Measurements from ENCODE around the gene ST14.
A peak's percentile ranks its signal among the peaks of the same experiment; 100 is the strongest.

The ST14 gene

DNA sequence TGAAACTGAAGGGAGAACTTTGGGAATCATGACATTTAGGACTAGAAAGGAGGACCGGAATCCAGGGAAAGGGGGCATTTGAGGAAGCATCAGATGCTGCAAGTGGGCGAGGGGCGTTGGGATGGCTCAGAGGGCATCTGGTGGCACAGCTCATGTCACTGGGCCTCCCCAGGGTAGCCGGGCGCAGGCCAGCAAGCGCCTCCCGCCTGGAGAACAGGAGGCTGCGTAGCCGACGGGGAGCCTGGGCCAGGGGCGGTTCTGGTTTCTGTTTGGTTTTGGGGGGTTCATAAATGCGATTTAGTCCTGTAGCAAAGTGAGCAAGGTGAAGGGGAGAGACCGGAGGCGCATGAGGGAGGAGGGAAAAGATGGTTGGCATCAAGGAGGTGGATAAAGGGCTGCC, 443 bp upstream of the ST14 start:
- H3K4me3 Mint-ChIP-seq: peak overlapping the region; percentile 40
- DNase-seq (ENCODE audit: low spot score in 2 of 2): no peak
- no peaks in the 10 kb centered on the region for H3K36me3 Mint-ChIP-seq (ENCODE audit: insufficient read depth)
- ATAC-seq (replicated peaks; ENCODE audit: extremely low read depth, poor library complexity, severe bottlenecking): no peak
- H3K4me1 Mint-ChIP-seq: peaks cover 14% of the 10 kb centered on the region
- peaks cover 92% of the 10 kb centered on the region for H3K27me3 Mint-ChIP-seq
- H3K9me3 Mint-ChIP-seq: no peaks in the 10 kb centered on the region
- no peak overlapping the region for H3K27ac Mint-ChIP-seq (ENCODE audit: low read depth)

DNA sequence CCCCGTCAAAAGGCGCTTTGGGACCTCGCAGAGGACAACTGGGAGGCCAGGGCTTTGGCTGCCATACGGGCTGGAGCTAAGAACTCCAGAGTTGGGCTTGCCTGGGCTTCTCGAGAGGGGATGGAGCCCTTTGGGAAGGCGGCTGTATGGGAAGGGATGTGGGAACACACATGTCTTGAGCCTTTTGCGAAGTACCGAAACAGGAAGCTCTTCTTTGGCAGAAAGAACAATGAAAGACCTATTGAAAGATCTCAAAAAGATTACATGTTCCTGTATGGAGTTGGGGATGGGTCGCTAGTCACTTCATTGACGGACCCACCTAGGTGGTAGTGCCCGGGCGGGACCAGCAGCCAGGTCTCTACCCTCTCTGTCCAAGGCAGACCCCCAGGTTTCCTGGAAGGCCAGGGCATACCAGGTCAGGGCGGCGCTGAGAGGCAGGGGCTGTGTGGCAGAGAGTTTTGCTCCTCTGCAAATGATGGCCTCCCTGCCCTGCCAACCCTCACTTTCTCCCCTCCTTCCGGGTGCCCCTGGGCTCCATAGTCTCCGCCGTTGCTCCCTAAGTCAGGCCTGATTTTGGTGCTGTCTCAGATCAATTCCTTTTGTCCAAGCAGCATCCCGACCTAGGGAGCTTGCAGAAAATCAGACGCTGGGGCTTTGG, 1.0 kb downstream of the ST14 start:
- peaks cover 90% of the 10 kb centered on the region for H3K27me3 Mint-ChIP-seq
- no peak for ATAC-seq (replicated peaks; ENCODE audit: extremely low read depth, poor library complexity, severe bottlenecking)
- no peak overlapping the region for H3K27ac Mint-ChIP-seq (ENCODE audit: low read depth)
- H3K4me3 Mint-ChIP-seq: no peak overlapping the region
- DNase-seq (ENCODE audit: low spot score in 2 of 2): no peak
- H3K4me1 Mint-ChIP-seq: peaks cover 14% of the 10 kb centered on the region
- no peaks in the 10 kb centered on the region for H3K36me3 Mint-ChIP-seq (ENCODE audit: insufficient read depth)
- no peaks in the 10 kb centered on the region for H3K9me3 Mint-ChIP-seq

DNA sequence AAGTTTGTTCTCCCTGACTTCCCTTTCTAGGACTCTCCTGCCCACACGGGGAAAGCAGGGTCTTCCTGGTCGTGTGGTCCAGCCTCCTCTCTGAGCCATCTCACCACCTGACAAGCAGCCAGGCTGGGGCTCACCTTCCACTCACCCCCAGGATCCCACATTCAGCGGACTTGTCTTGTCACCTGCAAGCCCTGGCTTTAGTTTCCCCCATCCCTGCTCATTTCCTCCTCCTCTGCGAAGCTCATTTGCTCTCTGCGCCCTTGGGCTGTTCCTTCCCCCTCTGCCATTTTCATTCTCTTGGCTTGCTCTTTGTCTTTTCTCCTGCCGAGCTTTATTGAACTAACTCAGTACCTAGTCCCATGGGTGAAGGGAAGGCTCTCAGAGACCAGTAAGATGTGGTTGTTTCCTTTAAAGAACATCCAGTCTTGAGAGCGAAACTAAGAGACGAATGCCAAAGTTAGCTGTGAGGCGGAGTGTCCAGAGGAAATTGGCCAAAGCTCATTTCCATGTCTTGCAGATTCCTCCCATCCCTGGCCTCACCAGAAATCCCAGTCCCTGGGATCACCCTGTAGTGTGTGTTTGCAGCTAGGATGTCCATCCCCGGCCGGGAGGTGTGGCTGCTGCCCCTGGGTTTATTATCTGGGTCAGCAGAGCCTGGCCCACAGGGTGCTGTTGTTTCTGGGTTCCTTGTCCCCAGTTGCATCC, 2.0 kb downstream of the ST14 start:
- Mint-ChIP-seq H3K9me3 (no peaks in the 10 kb centered on the region), H3K4me1 (peaks cover 14% of the 10 kb centered on the region), H3K27ac (ENCODE audit: low read depth) (no peak overlapping the region), H3K4me3 (peak overlapping the region; percentile 2), H3K36me3 (ENCODE audit: insufficient read depth) (no peaks in the 10 kb centered on the region), H3K27me3 (peaks cover 90% of the 10 kb centered on the region)
- DNase-seq (ENCODE audit: low spot score in 2 of 2) (no peak), ATAC-seq (replicated peaks; ENCODE audit: extremely low read depth, poor library complexity, severe bottlenecking) (no peak)

DNA sequence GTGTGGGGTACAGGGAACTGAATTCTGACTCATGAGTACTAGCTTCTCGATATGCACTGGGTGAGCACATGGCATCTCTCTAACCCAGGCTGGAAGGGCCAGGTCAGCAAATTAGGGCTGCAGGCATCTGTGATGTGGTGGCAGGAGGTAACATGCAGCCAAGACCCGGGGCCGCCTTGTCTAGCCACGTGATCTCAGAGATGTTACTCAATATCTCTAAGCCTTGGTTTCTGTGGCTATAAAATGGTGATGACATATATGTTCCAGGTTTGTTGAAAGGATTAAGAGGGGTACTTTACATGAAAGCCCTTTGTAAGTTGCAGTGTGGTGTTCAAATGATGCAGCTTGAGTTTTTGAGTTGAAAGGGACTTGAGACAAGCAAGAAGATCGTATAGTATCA, 3.2 kb downstream of the ST14 start:
- H3K9me3 Mint-ChIP-seq: no peaks in the 10 kb centered on the region
- no peak overlapping the region for H3K4me3 Mint-ChIP-seq
- no peak overlapping the region for H3K27ac Mint-ChIP-seq (ENCODE audit: low read depth)
- ATAC-seq (replicated peaks; ENCODE audit: extremely low read depth, poor library complexity, severe bottlenecking): no peak
- no peaks in the 10 kb centered on the region for H3K36me3 Mint-ChIP-seq (ENCODE audit: insufficient read depth)
- no peak for DNase-seq (ENCODE audit: low spot score in 2 of 2)
- peaks cover 90% of the 10 kb centered on the region for H3K27me3 Mint-ChIP-seq
- peaks cover 14% of the 10 kb centered on the region for H3K4me1 Mint-ChIP-seq

DNA sequence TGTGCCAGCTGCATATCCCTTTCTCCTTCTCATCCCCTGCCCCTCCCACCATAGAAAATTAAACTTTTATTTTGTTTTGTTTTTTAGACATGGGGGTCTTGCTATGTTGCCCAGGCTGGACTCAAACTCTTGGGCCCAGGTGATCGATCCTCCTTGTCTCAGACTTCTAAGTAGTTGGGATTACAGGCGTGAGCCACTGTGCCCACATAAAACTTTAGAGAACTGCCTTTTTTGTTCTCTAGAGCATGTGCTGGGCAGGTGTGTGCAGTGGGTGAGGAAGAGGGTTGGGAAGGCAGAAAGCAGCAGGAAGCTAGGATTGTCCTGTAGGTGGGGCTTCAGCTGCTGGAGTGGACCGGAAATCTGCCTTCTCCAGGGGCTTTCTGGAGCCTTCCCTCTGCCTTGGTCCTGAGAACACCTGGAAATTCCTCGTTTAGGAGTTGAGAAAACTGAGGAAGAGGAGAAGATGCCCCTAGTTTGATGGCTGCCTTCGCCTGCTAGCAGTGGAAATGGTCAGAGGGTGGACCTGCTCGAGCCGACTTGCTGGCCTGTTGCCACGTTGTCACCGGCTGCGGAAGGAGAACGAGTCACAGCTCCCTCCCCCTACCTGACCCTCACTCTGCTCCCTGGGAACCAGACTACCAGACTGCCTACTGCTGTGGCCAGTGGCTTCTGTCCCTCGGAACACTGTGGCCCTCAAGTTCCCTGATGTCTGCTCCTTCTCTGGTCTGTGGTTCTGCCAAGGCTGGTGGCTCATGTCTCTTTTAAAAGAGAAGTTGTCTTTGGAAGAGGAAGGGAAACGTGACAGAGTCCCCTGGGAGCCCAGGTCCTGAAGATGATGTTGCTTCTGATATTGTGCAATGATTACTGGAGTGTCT, 4.0 kb downstream of the ST14 start:
- H3K27me3 Mint-ChIP-seq: peaks cover 90% of the 10 kb centered on the region
- DNase-seq (ENCODE audit: low spot score in 2 of 2): no peak
- no peak overlapping the region for H3K27ac Mint-ChIP-seq (ENCODE audit: low read depth)
- no peak for ATAC-seq (replicated peaks; ENCODE audit: extremely low read depth, poor library complexity, severe bottlenecking)
- no peaks in the 10 kb centered on the region for H3K9me3 Mint-ChIP-seq
- peaks cover 13% of the 10 kb centered on the region for H3K4me1 Mint-ChIP-seq
- H3K36me3 Mint-ChIP-seq (ENCODE audit: insufficient read depth): no peaks in the 10 kb centered on the region
- H3K4me3 Mint-ChIP-seq: no peak overlapping the region

DNA sequence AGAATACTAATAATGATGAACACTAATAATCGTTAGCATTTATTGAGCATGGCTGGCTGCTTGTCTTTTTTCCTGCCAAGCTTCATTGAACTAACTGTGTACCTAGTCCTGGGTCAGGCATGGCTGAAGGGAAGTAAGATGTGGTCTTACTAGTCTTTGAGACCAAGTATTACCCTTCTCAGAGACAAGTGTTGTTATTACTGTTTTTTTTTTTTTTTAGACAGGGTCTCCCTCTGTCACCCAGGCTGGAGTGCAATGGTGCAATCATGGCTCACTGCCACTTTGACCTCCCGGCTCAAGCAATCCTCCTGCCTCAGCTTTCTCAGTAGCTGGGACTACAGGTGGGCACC, 4.6 kb downstream of the ST14 start:
- Mint-ChIP-seq H3K27ac (ENCODE audit: low read depth) (no peak overlapping the region), H3K4me1 (peaks cover 6% of the 10 kb centered on the region)

DNA sequence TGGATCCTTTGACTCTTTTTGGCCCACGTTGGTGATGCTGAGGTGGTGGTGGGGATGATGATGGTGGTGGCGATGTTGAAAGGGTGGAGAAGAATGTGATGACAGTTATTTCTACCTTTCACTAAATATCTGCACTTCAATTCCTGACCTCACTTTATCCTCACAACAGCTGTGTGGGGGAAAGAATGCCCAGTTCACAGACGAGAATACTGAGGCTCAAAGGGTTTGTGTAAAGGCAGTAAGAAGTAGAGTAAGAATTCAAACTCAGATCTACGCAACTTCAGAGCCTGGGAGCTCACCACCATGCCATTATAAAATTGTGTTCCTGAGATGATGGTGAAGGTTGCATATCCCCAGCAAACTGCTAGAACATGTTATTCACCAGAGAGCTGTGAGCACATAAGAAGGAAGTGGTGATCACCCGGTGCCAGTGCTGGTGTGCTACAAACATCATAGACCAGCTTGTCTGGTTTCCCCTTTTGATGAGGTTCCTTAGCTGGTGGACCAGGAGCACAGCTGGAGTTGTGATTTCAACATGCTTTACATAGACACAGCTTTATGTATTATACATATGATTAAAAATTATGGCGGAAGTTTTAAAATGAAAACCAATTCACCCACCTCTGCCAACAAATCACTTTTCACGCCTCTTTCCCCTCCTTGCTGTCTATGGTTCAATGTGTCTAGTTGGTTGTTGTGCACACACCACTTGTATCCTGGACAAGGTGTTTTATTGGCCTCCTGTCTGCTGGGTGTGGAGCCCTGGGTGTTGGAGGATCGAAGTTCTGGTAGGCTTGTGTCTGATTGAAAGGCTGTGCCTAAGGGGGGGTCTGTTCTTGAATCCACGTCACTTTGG, 6.2 kb downstream of the ST14 start:
- no peak overlapping the region for H3K4me3 Mint-ChIP-seq
- peaks cover 5% of the 10 kb centered on the region for H3K4me1 Mint-ChIP-seq
- no peaks in the 10 kb centered on the region for H3K36me3 Mint-ChIP-seq (ENCODE audit: insufficient read depth)
- DNase-seq (ENCODE audit: low spot score in 2 of 2): no peak
- H3K27ac Mint-ChIP-seq (ENCODE audit: low read depth): no peak overlapping the region
- no peaks in the 10 kb centered on the region for H3K9me3 Mint-ChIP-seq
- ATAC-seq (replicated peaks; ENCODE audit: extremely low read depth, poor library complexity, severe bottlenecking): no peak
- H3K27me3 Mint-ChIP-seq: peaks cover 95% of the 10 kb centered on the region

More for the DNA sequence above, 4.6 kb downstream of the ST14 start:
- peaks cover 90% of the 10 kb centered on the region for H3K27me3 Mint-ChIP-seq
- no peak overlapping the region for H3K4me3 Mint-ChIP-seq
- no peaks in the 10 kb centered on the region for H3K36me3 Mint-ChIP-seq (ENCODE audit: insufficient read depth)
- ATAC-seq (replicated peaks; ENCODE audit: extremely low read depth, poor library complexity, severe bottlenecking) (no peak), DNase-seq (ENCODE audit: low spot score in 2 of 2) (no peak)
- no peaks in the 10 kb centered on the region for H3K9me3 Mint-ChIP-seq

DNA sequence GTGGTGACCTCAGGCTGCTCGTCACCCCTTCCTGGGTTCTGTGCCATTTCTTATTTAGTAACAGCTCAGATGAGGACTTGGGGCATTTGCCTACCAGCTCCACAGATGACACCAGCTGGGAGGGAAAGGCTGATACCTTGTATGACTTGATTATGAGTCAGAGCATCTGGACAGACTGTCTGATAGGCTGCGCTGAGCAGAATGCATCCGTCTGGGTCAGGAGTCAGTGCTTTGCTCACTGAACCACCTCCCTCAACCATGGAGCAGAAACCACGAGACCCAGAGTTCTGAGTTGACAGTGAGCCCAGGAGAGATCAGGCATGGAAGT, 6.8 kb downstream of the ST14 start:
- Mint-ChIP-seq H3K4me3 (no peak overlapping the region), H3K27ac (ENCODE audit: low read depth) (no peak overlapping the region), H3K9me3 (no peaks in the 10 kb centered on the region), H3K27me3 (peaks cover 89% of the 10 kb centered on the region), H3K36me3 (ENCODE audit: insufficient read depth) (no peaks in the 10 kb centered on the region), H3K4me1 (peaks cover 4% of the 10 kb centered on the region)
- no peak for DNase-seq (ENCODE audit: low spot score in 2 of 2)
- ATAC-seq (replicated peaks; ENCODE audit: extremely low read depth, poor library complexity, severe bottlenecking): peak; percentile 19

DNA sequence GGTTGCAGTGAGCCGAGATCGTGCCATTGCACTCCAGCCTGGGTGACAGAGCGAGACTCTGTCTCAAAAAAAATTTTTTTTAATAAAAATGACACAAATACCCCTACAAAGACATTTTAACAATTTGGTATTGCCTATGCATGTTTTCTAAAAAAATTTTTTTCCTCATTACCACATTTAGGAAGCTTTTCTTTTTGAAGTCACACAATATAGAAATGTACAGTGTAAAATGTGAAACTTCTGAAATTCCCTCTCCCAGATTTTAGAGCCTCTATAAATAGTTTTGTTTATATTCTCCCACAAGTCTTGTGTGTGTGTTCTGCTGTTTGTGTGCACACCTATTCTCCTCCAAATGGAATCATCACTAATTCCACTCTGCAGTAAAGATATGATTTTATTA, 7.6 kb downstream of the ST14 start:
- Mint-ChIP-seq H3K4me1 (no peaks in the 10 kb centered on the region), H3K27me3 (peaks cover 82% of the 10 kb centered on the region), H3K9me3 (no peaks in the 10 kb centered on the region), H3K27ac (ENCODE audit: low read depth) (no peak overlapping the region), H3K36me3 (ENCODE audit: insufficient read depth) (no peaks in the 10 kb centered on the region), H3K4me3 (no peak overlapping the region)
- no peak for ATAC-seq (replicated peaks; ENCODE audit: extremely low read depth, poor library complexity, severe bottlenecking)
- DNase-seq (ENCODE audit: low spot score in 2 of 2): no peak

DNA sequence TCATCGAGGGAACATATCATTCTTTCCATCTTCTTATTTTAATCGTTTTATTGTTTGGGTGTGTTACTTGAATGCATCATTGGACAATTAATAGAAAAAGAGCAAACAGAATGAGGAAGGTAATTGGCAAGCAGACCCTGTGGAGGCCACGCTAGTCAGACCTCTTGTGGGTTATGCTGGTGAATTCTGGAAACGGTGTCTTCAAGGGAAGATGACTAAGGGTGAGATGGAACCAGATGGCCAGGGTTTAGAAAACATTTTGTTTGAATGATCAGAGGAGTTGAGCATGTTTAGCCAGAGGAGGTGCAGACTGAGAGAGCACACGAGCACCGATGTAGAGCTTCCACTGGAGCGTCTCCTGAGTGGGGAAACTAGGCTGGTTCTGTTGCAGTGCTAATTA, 8.5 kb downstream of the ST14 start:
- no peaks in the 10 kb centered on the region for H3K9me3 Mint-ChIP-seq
- ATAC-seq (replicated peaks; ENCODE audit: extremely low read depth, poor library complexity, severe bottlenecking): no peak
- H3K4me1 Mint-ChIP-seq: no peaks in the 10 kb centered on the region
- no peaks in the 10 kb centered on the region for H3K36me3 Mint-ChIP-seq (ENCODE audit: insufficient read depth)
- peaks cover 79% of the 10 kb centered on the region for H3K27me3 Mint-ChIP-seq
- H3K4me3 Mint-ChIP-seq: no peak overlapping the region
- DNase-seq (ENCODE audit: low spot score in 2 of 2): no peak
- H3K27ac Mint-ChIP-seq (ENCODE audit: low read depth): no peak overlapping the region

DNA sequence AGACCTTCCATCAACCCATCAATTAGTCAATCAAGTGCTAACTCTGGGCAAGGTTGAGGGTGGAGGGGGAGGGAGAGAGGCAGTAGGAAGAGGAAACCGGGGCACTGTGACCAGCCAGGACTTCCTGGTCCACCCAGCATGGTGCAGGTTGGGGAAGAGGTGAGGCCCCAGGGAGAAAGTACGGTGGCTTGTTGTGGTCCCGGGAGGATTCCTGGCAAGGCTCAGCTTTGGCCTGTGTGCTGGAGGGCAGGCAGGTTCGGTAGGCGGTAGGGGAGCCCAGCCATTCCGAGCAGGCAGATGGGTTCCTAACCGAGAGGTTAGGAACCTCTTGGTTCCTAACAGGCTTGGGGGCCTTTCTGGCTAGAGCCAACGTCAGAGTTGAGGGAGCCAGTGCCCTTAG, 10.8 kb downstream of the ST14 start:
- Mint-ChIP-seq H3K4me3 (no peak overlapping the region), H3K27ac (ENCODE audit: low read depth) (no peak overlapping the region), H3K4me1 (no peaks in the 10 kb centered on the region), H3K9me3 (peaks cover 5% of the 10 kb centered on the region), H3K27me3 (peaks cover 82% of the 10 kb centered on the region), H3K36me3 (ENCODE audit: insufficient read depth) (no peaks in the 10 kb centered on the region)
- ATAC-seq (replicated peaks; ENCODE audit: extremely low read depth, poor library complexity, severe bottlenecking) (no peak), DNase-seq (ENCODE audit: low spot score in 2 of 2) (no peak)

DNA sequence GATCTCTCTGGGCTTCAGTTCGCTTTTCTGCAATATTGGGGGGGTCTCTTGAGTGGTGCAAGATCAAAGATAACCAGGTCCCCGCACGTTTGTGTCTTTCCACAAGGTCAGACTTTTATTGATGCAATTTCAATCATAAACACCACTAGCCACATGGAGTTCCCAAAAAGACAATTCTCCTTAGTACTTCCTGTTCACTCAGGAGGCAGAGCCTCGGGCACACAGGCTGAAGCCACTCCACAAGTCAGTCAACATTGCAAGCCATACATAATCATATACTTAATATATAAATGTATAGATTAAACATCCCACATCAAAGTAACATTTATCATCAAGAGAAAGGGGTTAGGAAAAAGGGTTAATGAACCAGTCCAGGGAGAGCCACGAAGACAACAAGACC, 12.0 kb downstream of the ST14 start:
- ATAC-seq (replicated peaks; ENCODE audit: extremely low read depth, poor library complexity, severe bottlenecking) (no peak), DNase-seq (ENCODE audit: low spot score in 2 of 2) (no peak)
- no peak overlapping the region for H3K4me3 Mint-ChIP-seq
- H3K27ac Mint-ChIP-seq (ENCODE audit: low read depth): no peak overlapping the region
- H3K9me3 Mint-ChIP-seq: peaks cover 5% of the 10 kb centered on the region
- no peaks in the 10 kb centered on the region for H3K36me3 Mint-ChIP-seq (ENCODE audit: insufficient read depth)
- no peaks in the 10 kb centered on the region for H3K4me1 Mint-ChIP-seq
- H3K27me3 Mint-ChIP-seq: peaks cover 73% of the 10 kb centered on the region
